ENCODE results near the gene VSIG8. TPM values are rescaled to one million over a fixed set of nuclear protein-coding genes. Genes with fewer than 3 reads are reported as not detected.

The VSIG8 gene
- total RNA-seq, 1 experiment from 2014 or later = not detected

- Histone ChIP-seq H3K9me3 (ENCODE audit: control insufficient read depth in 1 of 2, insufficient read depth in 1 of 2, low read depth in 1 of 2, low read length in 2 of 2) (no peaks in the 10 kb centered on the region; a peak in 1 of 4 replicates), H3K4me1 (ENCODE audit: control insufficient read depth in 1 of 2, insufficient read depth in 2 of 2, low read length in 2 of 2) (peaks cover 15 to 33% of the 10 kb centered on the region in 2 experiments), H4K20me1 (ENCODE audit: insufficient read depth) (no peaks in the 10 kb centered on the region), H3K9ac (ENCODE audit: low read length) (no peak overlapping the region), H3K79me2 (ENCODE audit: insufficient read depth, low read length) (no peaks in the 10 kb centered on the region), H3K4me2 (ENCODE audit: low read length) (no peak overlapping the region), H2AFZ (ENCODE audit: low read depth, low read length, poor library complexity, severe bottlenecking) (no peak overlapping the region), H3K27ac (ENCODE audit: low read depth, low read length) (no peak overlapping the region), H3K4me3 (replicated peaks in 1 of 2; ENCODE audit: low read depth in 1 of 2, low read length in 2 of 2) (no peak overlapping the region), H3K9me2 (ENCODE audit: insufficient read depth) (no peaks in the 10 kb centered on the region), H3K36me3 (ENCODE audit: control insufficient read depth in 1 of 2, insufficient read depth in 2 of 2, low read length in 2 of 2) (no peaks in the 10 kb centered on the region), H3K27me3 (ENCODE audit: insufficient read depth, low read length) (no peaks in the 10 kb centered on the region)
- no TSS peak for BruUV-seq (replicated peaks)
- no peak for TF ChIP-seq SIN3A (IDR thresholded peaks at IDR 0.05; ENCODE audit: low read depth)
- no peak for TF ChIP-seq CTCF (IDR thresholded peaks at IDR 0.05 in 2 of 3, conservative IDR thresholded peaks at IDR 0.05 in 1 of 3; ENCODE audit: borderline replicate concordance in 1 of 3, insufficient read depth in 1 of 3, low read depth in 2 of 3, low read length in 2 of 3)
- TF ChIP-seq ZNF274 (IDR thresholded peaks at IDR 0.05; ENCODE audit: low read depth, low read length) = no peak
- no peak for TF ChIP-seq JUND (IDR thresholded peaks at IDR 0.05)
- TF ChIP-seq TCF7L2 (IDR thresholded peaks at IDR 0.05; ENCODE audit: borderline replicate concordance, extremely low read depth, insufficient read depth, insufficient read length) = no peak
- TF ChIP-seq POLR2A (IDR thresholded peaks at IDR 0.05; ENCODE audit: borderline replicate concordance, extremely low read depth, insufficient read depth, insufficient read length) = no peak
- TF ChIP-seq SP1 (IDR thresholded peaks at IDR 0.05; ENCODE audit: low read depth) = no peak
- no peak for TF ChIP-seq YY1 (IDR thresholded peaks at IDR 0.05; ENCODE audit: extremely low read depth, insufficient replicate concordance, low read depth, low read length)
- TF ChIP-seq ZFX (IDR thresholded peaks at IDR 0.05) = no peak
- DNase-seq (ENCODE audit: low read depth, low spot score) = no peak
- POLR2A ChIA-PET = no interaction called here
- RAD21 ChIA-PET (ENCODE audit: low non-redundant PET in 1 of 2, low total read pairs in 2 of 2, uncharacterized antibody in 2 of 2, unreplicated experiment in 2 of 2) = no interaction called here
- ATAC-seq = no peak
- intact Hi-C loops (cut with micrococcal nuclease) = no loop called here
- CTCF ChIA-PET = interaction anchor here (0.9 to 1.5 kb wide), 2 partner anchors 98 to 99 kb away, joined by 3 read pairs; no protein-coding TSS in a partner anchor
Measured at GRCh38 chr1:159908031-159908940, 45.8 kb upstream of the VSIG8 start.
